HG02571 (cell line): ENCODE measurements around the gene CALN1.
"Not testable (repeated sequence)": the region's sequence is repeated elsewhere in the genome, so short reads cannot be mapped to it uniquely, and the experiment has no call there.

Source experiments
- ATAC-seq: cut with Tn5 transposase; IDR thresholded peaks from one replicate; pipeline ENCODE4 v1.9.1; 2021; ENCODE audit warnings: mild to moderate bottlenecking, moderate library complexity; ENCODE audit not compliant: unreplicated experiment

The CALN1 gene

DNA sequence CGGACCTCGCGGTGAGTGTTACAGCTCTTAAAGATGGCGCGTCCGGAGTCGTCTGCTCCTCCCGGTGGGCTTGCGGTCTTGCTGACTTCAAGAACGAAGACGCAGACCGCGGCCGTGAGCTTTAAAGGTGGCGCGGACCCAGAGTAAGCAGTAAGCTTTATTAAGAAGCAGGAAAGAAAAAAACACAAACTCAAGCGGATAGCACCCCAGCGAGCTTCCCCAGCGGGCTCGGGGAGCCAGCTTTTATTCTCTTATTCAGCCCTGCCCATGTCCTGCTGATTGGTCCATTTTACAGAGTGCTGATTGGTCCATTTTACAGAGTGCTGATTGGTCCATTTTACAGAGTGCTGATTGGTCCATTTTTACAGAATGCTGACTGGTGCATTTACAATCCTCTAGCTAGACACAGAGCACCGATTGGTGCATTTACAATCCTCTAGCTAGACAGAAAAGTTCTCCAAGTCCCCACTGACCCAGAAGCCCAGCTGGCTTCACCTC is at the start of gene CALN1:
CALN1 (minus strand) TSS at position 218 of the 498 bp plus-strand sequence.
- not testable (repeated sequence) for ATAC-seq

DNA sequence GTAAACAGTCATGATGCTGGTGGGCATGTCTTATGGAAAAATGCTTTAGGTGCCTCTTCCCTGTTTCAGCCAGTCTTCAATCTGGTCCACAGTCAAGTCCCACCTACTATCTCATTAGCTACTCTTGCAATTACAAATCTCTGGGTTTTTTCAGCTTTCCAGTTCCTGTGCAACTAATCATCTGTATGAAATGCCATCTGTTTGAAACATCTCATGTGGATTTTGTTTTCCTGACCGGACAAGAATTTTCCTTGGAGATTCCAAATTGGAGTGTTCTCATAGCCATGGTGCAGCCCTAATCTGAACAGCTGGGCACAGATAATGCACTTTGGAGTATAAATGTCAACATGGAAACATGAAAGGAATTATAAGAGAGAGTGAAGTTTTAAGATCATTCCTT is 41.3 kb upstream of the CALN1 start:
- ATAC-seq: no peak

- no peak for ATAC-seq
These were observed 35.5 kb upstream of the CALN1 start for GRCh38 chr7:72447465-72448204.

DNA sequence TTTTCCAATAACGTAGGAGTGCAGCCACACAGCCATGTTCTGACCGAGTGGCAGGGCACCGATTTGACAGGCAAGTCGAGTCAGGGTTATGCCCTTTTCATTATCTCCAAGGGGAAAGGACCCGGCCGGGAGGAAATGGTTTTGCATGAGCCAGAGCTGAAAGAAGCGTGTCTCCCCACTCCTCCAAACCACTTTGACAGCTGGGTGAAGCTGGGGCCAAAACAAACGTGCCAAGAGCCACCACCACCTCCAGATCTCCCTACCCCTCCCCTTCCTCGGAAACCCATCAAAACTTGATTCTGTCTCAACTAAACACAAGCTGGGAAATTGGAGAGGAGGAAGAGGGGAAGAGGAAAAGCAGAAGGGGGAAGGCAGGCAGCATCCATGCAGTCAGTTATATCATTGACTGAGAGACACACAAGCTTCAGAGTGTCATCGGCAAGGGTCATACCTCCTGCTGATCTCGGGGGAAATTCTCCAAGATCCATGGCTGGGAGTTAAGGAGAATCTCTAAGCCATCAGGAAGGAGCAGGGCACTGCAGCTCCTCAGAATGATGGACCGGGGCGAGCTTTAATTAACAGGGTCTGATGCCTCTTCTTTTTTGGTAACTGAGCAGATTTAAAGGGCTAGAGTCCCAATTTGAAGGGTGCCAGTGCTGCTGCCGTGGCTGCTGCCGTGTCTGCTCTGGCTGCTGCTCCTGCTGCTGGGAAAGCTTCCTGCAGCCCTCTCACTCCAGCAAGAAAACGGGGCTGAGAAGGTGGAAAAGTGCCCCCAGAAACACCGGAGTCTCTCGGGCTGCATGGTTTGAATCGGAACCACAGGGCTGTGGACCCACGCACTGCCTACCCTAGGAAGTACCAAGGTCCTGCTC is 34.7 kb upstream of the CALN1 start:
- ATAC-seq: no peak

- no peak for ATAC-seq
These were observed 34.0 kb upstream of the CALN1 start for GRCh38 chr7:72446131-72446530.

DNA sequence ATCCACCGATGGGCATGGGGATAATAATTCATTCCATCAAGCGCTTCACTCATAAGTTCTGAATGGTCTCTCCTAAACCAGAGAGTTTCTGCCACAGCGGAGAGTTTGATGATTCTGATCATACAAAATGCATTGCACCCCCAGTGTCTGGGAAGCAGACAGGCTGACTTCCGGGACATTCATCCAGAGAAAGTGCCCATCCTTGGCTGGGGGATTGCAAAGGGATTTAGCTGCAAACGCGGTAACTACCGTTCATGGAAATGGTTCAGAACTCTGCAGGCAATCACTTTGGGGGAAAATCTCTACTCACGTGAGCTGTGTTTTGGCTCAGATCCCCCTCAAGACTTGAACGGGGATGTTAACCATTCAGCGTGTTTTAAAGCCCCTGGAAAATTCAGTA is 33.4 kb upstream of the CALN1 start:
- ATAC-seq: no peak

GRCh38 chr7:72445075-72445474 is 32.9 kb upstream of the CALN1 start:
- no peak for ATAC-seq

GRCh38 chr7:72444026-72444776 is 32.1 kb upstream of the CALN1 start:
- ATAC-seq: no peak

GRCh38 chr7:72441791-72442190 is 29.7 kb upstream of the CALN1 start:
- no peak for ATAC-seq

DNA sequence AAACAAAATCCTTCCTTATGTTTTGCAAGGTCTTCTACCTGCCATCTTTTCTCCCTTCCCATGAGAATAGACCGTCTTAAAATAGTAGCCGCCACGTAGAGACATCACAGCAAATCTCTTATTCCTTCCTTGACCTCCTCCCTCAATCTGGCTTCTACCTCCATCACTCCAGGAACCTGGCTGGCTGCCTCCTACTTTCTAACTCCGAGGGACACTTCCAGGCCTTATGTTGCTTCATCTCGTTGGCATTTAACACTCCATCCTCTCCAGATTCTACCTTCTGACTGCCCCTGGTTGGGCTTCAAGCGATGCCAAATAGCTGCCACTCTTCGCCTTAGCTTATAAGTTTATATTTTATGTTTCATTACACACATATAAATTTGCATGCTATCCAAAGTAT is 26.4 kb upstream of the CALN1 start:
- ATAC-seq: no peak

GRCh38 chr7:72437610-72438009 is 25.5 kb upstream of the CALN1 start:
- no peak for ATAC-seq

GRCh38 chr7:72437061-72437585 is 25.0 kb upstream of the CALN1 start:
- no peak for ATAC-seq

DNA sequence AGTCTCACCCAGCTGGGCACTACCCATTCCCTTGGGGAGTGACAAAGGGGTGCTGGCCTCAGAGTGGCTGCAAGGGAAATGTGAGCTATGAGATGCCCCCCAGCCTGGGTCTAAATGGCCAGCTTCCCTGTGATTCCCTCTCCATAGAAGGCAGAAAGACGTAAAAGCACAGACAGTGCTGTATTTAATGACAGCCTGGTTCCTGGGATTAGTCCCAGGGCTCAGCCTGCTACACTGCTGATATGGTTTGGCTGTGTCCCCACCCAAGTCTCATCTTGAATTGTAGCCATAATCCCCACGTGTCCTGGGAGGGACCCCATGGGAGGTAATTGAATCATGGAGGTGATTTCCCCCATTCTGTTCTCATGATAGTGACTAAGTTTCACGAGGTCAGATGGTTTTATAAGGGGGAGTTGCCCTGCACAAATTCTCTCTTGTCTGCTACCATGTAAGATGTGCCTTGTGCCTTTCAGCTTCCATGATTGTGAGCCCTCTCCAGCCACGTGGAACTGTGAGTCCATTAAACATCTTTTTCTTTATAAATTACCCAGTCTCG is 23.9 kb upstream of the CALN1 start:
- ATAC-seq: no peak

GRCh38 chr7:72435366-72435765 is 23.2 kb upstream of the CALN1 start:
- no peak for ATAC-seq

DNA sequence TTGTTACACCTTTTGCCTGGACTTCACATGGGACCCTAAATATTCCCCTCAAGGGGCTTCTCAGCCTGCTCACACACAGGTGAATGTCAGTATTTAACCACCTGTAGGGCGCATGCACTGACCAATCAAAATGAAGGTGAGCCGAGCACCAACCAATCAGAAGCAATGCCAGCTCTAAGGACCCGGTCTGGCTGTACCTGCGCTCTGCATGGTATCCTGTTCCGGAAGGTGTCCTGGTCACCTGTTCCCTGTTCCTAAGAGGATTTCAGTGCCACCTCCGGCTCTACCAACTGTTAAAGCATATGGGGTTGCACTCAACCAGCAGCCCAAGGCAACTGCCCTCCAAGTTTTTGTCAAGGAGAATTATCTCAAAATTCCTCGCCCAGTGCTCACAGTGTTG is 18.4 kb upstream of the CALN1 start:
- no peak for ATAC-seq

- ATAC-seq: no peak
These were observed 17.2 kb upstream of the CALN1 start for GRCh38 chr7:72429316-72429715.

DNA sequence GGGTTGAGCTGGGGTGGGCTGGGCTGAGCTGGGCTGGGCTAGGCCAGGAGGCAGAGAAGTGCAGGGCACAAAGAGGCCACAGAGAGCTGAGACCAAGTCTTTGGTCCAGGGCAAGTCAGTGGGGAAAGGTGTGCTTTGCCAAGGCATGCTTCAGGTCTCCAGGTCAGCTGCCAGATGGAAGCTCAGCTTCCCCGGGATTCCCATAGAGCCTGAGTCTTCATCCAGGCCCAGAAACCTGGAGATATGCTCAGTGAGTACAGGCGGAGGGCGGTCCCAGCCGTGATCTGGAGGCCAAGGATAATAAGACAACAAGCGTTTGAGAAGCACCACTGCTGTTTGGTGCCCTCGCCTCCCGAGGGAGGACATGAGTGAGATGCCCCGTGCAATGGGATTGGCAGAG is 4.7 kb upstream of the CALN1 start:
- ATAC-seq: no peak

GRCh38 chr7:72415586-72415985 is 3.4 kb upstream of the CALN1 start:
- no peak for ATAC-seq

- ATAC-seq: no peak
These were observed 1.7 kb upstream of the CALN1 start for GRCh38 chr7:72413886-72414285.

- ATAC-seq: no peak
These were observed 1.2 kb upstream of the CALN1 start for GRCh38 chr7:72413290-72413689.

- ATAC-seq: no peak
These were observed 719 bp downstream of the CALN1 start for GRCh38 chr7:72411419-72411818.
